GM10266 (cell line): ENCODE measurements around the gene RAP1A.

Experiments
- DNase-seq: peaks from one replicate; pipeline ENCODE4 v3.0.0; 2012; ENCODE audit errors: extremely low spot score
- TF ChIP-seq, protein P1 (sequence below): IDR thresholded peaks from 2 replicates; pipeline ENCODE4 v1.5.1; 2012; ENCODE audit warnings: mild to moderate bottlenecking, low read depth; ENCODE audit not compliant: control insufficient read depth, insufficient read depth; ENCODE audit errors: missing control alignments

Gene RAP1A

DNA sequence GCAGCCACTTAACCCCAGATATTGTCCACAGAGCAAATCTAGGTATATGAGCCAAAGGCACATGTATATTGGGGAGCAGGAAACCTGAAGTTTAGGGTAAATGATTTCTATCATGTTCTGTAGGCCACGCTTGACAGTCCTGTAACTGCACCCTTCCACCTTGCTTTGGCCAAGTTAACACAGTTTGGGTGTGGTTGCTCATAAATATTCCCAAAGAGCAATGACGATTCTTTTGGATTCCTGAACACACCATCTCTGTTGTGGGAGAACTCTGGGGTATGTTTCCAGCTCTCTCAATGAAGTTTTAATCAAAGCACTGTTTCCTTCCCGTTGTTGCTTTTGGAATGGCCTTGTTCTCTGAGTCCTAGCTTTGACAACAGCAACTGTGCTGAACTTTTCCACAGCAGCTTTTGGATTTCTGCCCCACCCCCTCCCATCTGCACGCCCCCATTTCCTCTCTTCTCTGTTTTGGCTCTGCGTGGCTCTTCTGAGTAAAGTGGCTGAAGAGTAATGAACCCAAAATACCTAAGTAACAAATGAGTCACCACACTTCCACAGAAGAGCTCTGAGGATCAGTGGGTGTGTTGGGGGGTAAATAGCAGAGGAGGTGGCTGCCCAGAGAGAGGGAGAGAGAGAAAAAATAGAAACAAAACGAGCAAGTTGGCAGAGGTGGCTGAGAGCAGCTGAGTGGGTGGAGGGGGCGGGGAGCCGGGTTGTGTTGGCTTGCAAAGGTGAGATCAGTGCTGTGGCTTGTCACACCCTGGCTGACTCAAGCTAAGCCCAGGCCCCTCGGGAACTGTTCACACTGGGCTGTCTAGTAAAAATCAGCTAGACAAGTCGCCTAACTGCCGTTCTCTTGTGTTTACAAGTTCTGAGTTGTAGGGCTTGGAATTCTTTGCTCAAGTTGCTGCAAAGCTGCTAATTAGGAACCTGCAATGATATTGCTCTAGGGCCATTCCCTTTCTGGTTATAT, 26.9 kb upstream of the RAP1A start:
- TF ChIP-seq, protein P1, sequence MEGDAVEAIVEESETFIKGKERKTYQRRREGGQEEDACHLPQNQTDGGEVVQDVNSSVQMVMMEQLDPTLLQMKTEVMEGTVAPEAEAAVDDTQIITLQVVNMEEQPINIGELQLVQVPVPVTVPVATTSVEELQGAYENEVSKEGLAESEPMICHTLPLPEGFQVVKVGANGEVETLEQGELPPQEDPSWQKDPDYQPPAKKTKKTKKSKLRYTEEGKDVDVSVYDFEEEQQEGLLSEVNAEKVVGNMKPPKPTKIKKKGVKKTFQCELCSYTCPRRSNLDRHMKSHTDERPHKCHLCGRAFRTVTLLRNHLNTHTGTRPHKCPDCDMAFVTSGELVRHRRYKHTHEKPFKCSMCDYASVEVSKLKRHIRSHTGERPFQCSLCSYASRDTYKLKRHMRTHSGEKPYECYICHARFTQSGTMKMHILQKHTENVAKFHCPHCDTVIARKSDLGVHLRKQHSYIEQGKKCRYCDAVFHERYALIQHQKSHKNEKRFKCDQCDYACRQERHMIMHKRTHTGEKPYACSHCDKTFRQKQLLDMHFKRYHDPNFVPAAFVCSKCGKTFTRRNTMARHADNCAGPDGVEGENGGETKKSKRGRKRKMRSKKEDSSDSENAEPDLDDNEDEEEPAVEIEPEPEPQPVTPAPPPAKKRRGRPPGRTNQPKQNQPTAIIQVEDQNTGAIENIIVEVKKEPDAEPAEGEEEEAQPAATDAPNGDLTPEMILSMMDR, result no peak
- peak; percentile 72 for DNase-seq

DNA sequence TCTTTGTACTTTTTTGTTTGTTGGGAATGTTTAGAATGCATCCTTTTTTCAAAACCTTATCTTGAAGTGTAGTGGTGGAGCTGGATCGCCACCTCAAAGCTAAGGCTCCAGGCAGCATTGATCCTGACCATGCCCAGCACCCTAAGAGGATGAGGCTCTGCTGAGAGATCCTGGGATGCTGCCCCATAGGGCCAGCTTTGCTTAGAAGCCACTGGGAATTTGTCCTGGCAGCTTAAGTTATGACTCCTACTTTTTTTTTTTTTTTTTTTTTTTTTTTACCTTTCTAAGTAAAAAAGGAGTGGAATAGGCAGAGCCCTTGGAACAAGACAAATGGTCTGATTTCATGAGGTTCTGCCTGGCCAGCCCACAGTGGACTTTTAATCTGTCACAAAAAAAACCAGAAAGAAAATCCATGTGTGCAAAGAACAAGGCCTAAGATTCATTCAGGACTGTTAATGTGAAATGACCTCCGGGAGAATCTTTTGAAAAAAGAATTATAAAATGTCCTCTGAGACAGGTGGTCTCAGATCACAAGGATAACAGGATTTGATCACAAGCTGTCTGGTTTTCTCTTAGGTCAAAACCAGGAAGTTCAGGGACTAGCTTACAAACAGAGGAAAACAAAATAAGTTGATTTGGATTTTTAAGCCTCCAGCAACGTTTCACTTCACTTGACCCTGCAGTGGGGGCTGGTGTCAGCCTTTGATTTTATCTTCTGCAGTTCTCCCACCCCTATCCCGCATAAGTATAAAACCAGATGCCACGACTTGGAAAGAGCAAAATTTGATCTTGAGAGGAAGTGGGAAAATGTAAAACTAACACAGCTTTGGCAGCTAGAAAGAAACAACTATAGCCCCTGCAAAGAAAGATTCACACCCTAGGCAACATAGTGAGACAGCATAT, 25.9 kb upstream of the RAP1A start:
- TF ChIP-seq, protein P1, result no peak
- no peak for DNase-seq

DNA sequence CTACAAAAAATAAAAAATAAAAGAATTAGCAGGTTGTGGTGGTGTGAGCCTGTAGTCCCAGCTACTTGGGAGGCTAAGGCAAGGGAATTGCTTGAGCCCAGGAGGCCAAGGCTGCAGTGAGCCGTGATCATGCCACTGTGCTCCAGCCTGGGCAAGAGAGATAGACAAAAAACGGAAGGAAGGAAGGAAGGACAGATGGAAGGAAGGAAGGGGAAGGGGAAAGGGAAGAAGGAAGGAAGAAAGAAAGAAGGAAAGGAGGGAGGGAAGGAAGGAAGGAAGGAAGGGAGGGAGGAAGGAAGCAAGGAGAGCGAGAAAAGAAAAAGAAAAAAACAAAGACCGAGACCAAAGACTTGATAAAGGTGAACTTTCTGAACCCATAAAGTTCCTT, 25.3 kb upstream of the RAP1A start:
- DNase-seq, result no peak
- TF ChIP-seq, protein P1, result no peak

DNA sequence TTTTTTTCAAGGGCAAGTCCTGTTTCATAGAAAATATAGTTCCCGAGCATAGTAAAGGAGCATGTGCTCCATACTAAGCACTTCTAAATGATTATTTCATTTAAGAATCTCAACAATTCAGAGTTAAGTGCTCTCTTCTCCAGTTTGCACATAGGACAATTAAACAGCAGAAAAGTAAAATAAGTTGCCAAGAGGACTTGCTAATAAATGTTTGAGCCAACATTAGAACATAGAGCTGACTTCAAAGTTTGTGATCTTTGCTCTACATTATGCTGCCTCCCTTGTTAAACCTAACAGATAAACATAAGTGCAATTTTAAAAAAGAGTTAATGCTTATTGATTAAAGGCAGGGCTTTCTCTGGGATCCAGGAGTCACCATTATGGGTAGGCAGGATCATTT, 23.8 kb upstream of the RAP1A start:
- no peak for DNase-seq
- TF ChIP-seq, protein P1, result no peak

DNA sequence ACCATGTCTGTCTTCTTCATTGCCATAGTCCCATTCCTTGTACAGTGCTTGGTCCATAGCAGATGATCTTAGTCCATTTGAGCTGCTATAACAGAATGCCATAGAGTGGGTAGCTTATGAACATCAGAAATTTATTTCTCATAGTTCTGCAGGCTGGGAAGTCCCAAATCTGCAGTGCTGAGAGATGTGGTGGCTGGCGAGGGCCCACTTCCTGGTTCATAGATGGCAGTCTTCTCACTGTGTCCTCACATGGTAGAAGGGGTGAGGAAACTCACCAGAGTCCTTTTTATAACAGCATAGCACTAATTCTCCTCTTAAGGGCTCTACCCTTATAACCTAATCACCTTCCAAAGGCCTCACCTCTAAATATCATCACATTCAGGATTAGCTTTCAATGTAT, 23.1 kb upstream of the RAP1A start:
- DNase-seq, result no peak
- TF ChIP-seq, protein P1, result no peak

DNA sequence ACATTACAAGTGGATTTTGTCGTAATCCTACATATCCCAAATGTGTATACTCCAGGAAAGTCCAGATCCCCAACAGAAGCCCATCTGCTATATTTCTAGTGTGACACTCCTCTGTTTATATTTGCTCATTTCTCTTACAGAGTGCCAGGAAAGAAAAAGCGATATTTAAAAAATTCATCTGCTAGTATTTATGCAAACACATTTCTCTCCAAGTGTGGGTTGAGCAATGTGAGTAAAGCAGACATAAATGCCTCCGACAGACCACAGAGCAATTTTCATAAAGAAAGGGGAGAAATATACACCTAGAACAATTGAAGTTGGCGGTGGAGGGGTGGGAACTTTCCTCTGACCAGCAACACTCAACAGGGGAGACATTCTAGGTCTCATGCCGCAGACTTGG, 22.2 kb upstream of the RAP1A start:
- TF ChIP-seq, protein P1, result no peak
- no peak for DNase-seq
